ENCODE data around the gene RC3H1.
"Not testable (repeated sequence)": the region's sequence is repeated elsewhere in the genome, so short reads cannot be mapped to it uniquely, and the experiment has no call there.

RC3H1 gene

GRCh38 chr1:174053826-174054225, 31.7 kb upstream of the RC3H1 start:
- TF ChIP-seq CTCF (IDR thresholded peaks at IDR 0.05) = no peak
- no peak overlapping the region for H3K27ac ChIP-seq
- no peaks in the 10 kb centered on the region for H3K36me3 ChIP-seq
- H3K27me3 ChIP-seq = no peaks in the 10 kb centered on the region
- H3K9me3 ChIP-seq = no peaks in the 10 kb centered on the region
- H3K4me3 ChIP-seq (ENCODE audit: low read depth in 1 of 2, low read length in 1 of 2) = no peak overlapping the region
- H3K4me1 ChIP-seq (ENCODE audit: control insufficient read depth in 1 of 2, insufficient read depth in 1 of 2, low read depth in 1 of 2, low read length in 1 of 2) = no peaks in the 10 kb centered on the region

- TF ChIP-seq CTCF (IDR thresholded peaks at IDR 0.05) = no peak
- H3K36me3 ChIP-seq = no peaks in the 10 kb centered on the region
- no peak overlapping the region for H3K27ac ChIP-seq
- H3K4me1 ChIP-seq (ENCODE audit: control insufficient read depth in 1 of 2, insufficient read depth in 1 of 2, low read depth in 1 of 2, low read length in 1 of 2) = no peaks in the 10 kb centered on the region
- H3K4me3 ChIP-seq (ENCODE audit: low read depth in 1 of 2, low read length in 1 of 2) = no peak overlapping the region
- H3K27me3 ChIP-seq = no peaks in the 10 kb centered on the region
- H3K9me3 ChIP-seq = no peaks in the 10 kb centered on the region
Measured at GRCh38 chr1:174052621-174053020, 30.5 kb upstream of the RC3H1 start.

- Histone ChIP-seq H3K4me3 (ENCODE audit: low read depth in 1 of 2, low read length in 1 of 2) (no peak overlapping the region), H3K27me3 (no peaks in the 10 kb centered on the region), H3K4me1 (ENCODE audit: control insufficient read depth in 1 of 2, insufficient read depth in 1 of 2, low read depth in 1 of 2, low read length in 1 of 2) (no peaks in the 10 kb centered on the region), H3K27ac (no peak overlapping the region), H3K9me3 (no peaks in the 10 kb centered on the region), H3K36me3 (no peaks in the 10 kb centered on the region)
- TF ChIP-seq CTCF (IDR thresholded peaks at IDR 0.05) = no peak
Measured at GRCh38 chr1:174051956-174052355, 29.8 kb upstream of the RC3H1 start.

- TF ChIP-seq CTCF (IDR thresholded peaks at IDR 0.05) = no peak
- H3K9me3 ChIP-seq = no peaks in the 10 kb centered on the region
Measured at GRCh38 chr1:174049514-174049913, 27.4 kb upstream of the RC3H1 start.

GRCh38 chr1:174044418-174045222, 22.5 kb upstream of the RC3H1 start:
- TF ChIP-seq CTCF (IDR thresholded peaks at IDR 0.05) = no peak
- Histone ChIP-seq H3K36me3 (no peaks in the 10 kb centered on the region), H3K4me3 (ENCODE audit: low read depth in 1 of 2, low read length in 1 of 2) (no peak overlapping the region), H3K9me3 (no peaks in the 10 kb centered on the region), H3K27ac (no peak overlapping the region), H3K4me1 (ENCODE audit: control insufficient read depth in 1 of 2, insufficient read depth in 1 of 2, low read depth in 1 of 2, low read length in 1 of 2) (no peaks in the 10 kb centered on the region), H3K27me3 (no peaks in the 10 kb centered on the region)

More at GRCh38 chr1:174049514-174049913, 27.4 kb upstream of the RC3H1 start:
- Histone ChIP-seq H3K4me3 (ENCODE audit: low read depth in 1 of 2, low read length in 1 of 2) (no peak overlapping the region), H3K27me3 (no peaks in the 10 kb centered on the region), H3K27ac (no peak overlapping the region), H3K36me3 (no peaks in the 10 kb centered on the region), H3K4me1 (ENCODE audit: control insufficient read depth in 1 of 2, insufficient read depth in 1 of 2, low read depth in 1 of 2, low read length in 1 of 2) (no peaks in the 10 kb centered on the region)

- H3K36me3 ChIP-seq; H3K4me3 ChIP-seq (ENCODE audit: low read depth in 1 of 2, low read length in 1 of 2); H3K9me3 ChIP-seq; H3K27ac ChIP-seq; H3K4me1 ChIP-seq (ENCODE audit: control insufficient read depth in 1 of 2, insufficient read depth in 1 of 2, low read depth in 1 of 2, low read length in 1 of 2); H3K27me3 ChIP-seq: not testable (repeated sequence)
Measured at GRCh38 chr1:174042509-174042908, 20.4 kb upstream of the RC3H1 start.
